GM23338 (cell line): Measurements from ENCODE around the gene BORCS8. TPM values are rescaled to one million over a fixed set of nuclear protein-coding genes. Genes with fewer than 3 reads are reported as not detected.

ENCODE experiments used
- ATAC-seq: fragments of 200-7000 bp; cut with Tn5 transposase; 3 replicates; pipeline ENCODE4 v1.9.1; 2020
- DNase-seq: peaks from one replicate; pipeline ENCODE4 v3.0.0-alpha.2; 2015; ENCODE audit warnings: low spot score
- H2AFZ ChIP-seq: fragments of 200-600 bp; sonication (generic); 2 replicates; pipeline ENCODE4 v1.8.0; 2016; ENCODE audit warnings: antibody characterized with exemption, mild to moderate bottlenecking, moderate library complexity
- H3F3A ChIP-seq: fragments of 200-600 bp; sonication (generic); replicated peaks from 2 replicates; pipeline ENCODE4 v1.8.0; 2017; ENCODE audit warnings: antibody characterized with exemption, mixed run types, low read depth
- H3K27ac ChIP-seq: fragments of 200-600 bp; sonication (generic); 2 replicates; pipeline ENCODE4 v1.6.1; 2016; ENCODE audit warnings: low read depth
- H3K27me3 ChIP-seq: fragments of 200-600 bp; sonication (generic); 2 replicates; pipeline ENCODE4 v1.8.0; 2016; ENCODE audit warnings: mild to moderate bottlenecking, mixed run types, moderate library complexity; ENCODE audit not compliant: insufficient read depth
- H3K36me3 ChIP-seq: fragments of 200-600 bp; sonication (generic); 2 replicates; pipeline ENCODE4 v1.8.0; 2016; ENCODE audit warnings: mild to moderate bottlenecking; ENCODE audit not compliant: insufficient read depth
- H3K4me1 ChIP-seq: fragments of 200-600 bp; sonication (generic); 2 replicates; pipeline ENCODE4 v1.8.0; 2016; ENCODE audit warnings: mild to moderate bottlenecking, moderate library complexity; ENCODE audit not compliant: insufficient read depth
- H3K4me2 ChIP-seq: fragments of 200-600 bp; sonication (generic); 2 replicates; pipeline ENCODE4 v1.7.1; 2017; ENCODE audit warnings: mixed run types
- H3K4me3 ChIP-seq: fragments of 200-600 bp; sonication (generic); 2 replicates; pipeline ENCODE4 v1.6.1; 2016; ENCODE audit warnings: mixed run types
- H3K79me2 ChIP-seq: fragments of 200-600 bp; sonication (generic); replicated peaks from 2 replicates; pipeline ENCODE4 v1.8.0; 2017; ENCODE audit warnings: mild to moderate bottlenecking; ENCODE audit not compliant: insufficient read depth
- H3K9me2 ChIP-seq: fragments of 200-600 bp; sonication (generic); 2 replicates; pipeline ENCODE4 v1.8.0; 2017; ENCODE audit not compliant: insufficient read depth
- H4K20me1 ChIP-seq: fragments of 200-600 bp; sonication (generic); replicated peaks from 2 replicates; pipeline ENCODE4 v1.8.0; 2017; ENCODE audit warnings: mild to moderate bottlenecking; ENCODE audit not compliant: insufficient read depth
- H3K27ac Mint-ChIP-seq: 2 replicates; pipeline ENCODE4 v1.8.0; 2020; ENCODE audit warnings: inconsistent platforms, mild to moderate bottlenecking, moderate library complexity, mixed read lengths
- H3K27me3 Mint-ChIP-seq: 3 replicates; pipeline ENCODE4 v1.8.0; 2022; ENCODE audit warnings: low read depth, mild to moderate bottlenecking, moderate library complexity, mixed read lengths, inconsistent platforms; ENCODE audit not compliant: insufficient read depth, poor library complexity
- H3K36me3 Mint-ChIP-seq: 3 replicates; pipeline ENCODE4 v1.8.0; 2021; ENCODE audit warnings: low read depth, mild to moderate bottlenecking, inconsistent platforms, moderate library complexity, mixed read lengths
- H3K4me1 Mint-ChIP-seq: 3 replicates; pipeline ENCODE4 v1.8.0; 2020; ENCODE audit warnings: mild to moderate bottlenecking, inconsistent platforms, mixed read lengths
- H3K4me3 Mint-ChIP-seq: 3 replicates; pipeline ENCODE4 v1.8.0; 2021; ENCODE audit warnings: moderate library complexity, mild to moderate bottlenecking, inconsistent platforms, mixed read lengths
- H3K9me3 Mint-ChIP-seq: 3 replicates; pipeline ENCODE4 v1.8.0; 2020; ENCODE audit warnings: moderate library complexity, mild to moderate bottlenecking, inconsistent platforms, mixed read lengths
- CREB1 ChIP-seq: fragments of 250-450 bp; sonication (Bioruptor Pico); IDR thresholded peaks from 2 replicates; pipeline ENCODE4 v1.5.0; 2020; ENCODE audit warnings: low read depth, mild to moderate bottlenecking, moderate library complexity
- CTCF ChIP-seq, 2 experiments: fragments of 200-600 bp in 1 of 2; sonication (generic) in 1 of 2; conservative IDR thresholded peaks; 2 replicates each; pipeline versions ENCODE4 v1.5.1 to v1.6.1; 2016 to 2017; ENCODE audit warnings: antibody characterized with exemption in 2 of 2, low read depth in 2 of 2, mild to moderate bottlenecking in 2 of 2, moderate library complexity in 1 of 2
- ETS1 ChIP-seq: IDR thresholded peaks from 2 replicates; pipeline ENCODE4 v1.6.1; 2016; ENCODE audit warnings: antibody characterized with exemption
- EZH2 ChIP-seq: fragments of 200-600 bp; sonication (generic); IDR thresholded peaks from one replicate; pipeline ENCODE4 v1.8.0; 2017; ENCODE audit warnings: antibody characterized with exemption, mild to moderate bottlenecking, low read depth; ENCODE audit not compliant: unreplicated experiment
- EZH2phosphoT487 ChIP-seq: fragments of 200-600 bp; sonication (generic); IDR thresholded peaks from one replicate; pipeline ENCODE4 v1.8.1; 2018; ENCODE audit warnings: antibody characterized with exemption; ENCODE audit not compliant: unreplicated experiment
- JUNB ChIP-seq: IDR thresholded peaks from one replicate; pipeline ENCODE4 v1.6.1; 2016; ENCODE audit warnings: antibody characterized with exemption; ENCODE audit not compliant: unreplicated experiment
- NANOG ChIP-seq: IDR thresholded peaks from 2 replicates; pipeline ENCODE4 v1.6.1; 2016; ENCODE audit warnings: antibody characterized with exemption, borderline replicate concordance
- POLR2AphosphoS5 ChIP-seq: IDR thresholded peaks from 2 replicates; pipeline ENCODE4 v1.6.1; 2016; ENCODE audit warnings: antibody characterized with exemption, low read depth
- REST ChIP-seq: IDR thresholded peaks from one replicate; pipeline ENCODE4 v1.6.1; 2018; ENCODE audit warnings: antibody characterized with exemption; ENCODE audit not compliant: unreplicated experiment
- STAT1 ChIP-seq: IDR thresholded peaks from one replicate; pipeline ENCODE4 v1.6.1; 2016; ENCODE audit warnings: antibody characterized with exemption; ENCODE audit not compliant: unreplicated experiment
- ZNF114 ChIP-seq: fragments of 250-450 bp; sonication (Bioruptor Pico); IDR thresholded peaks from 2 replicates; pipeline ENCODE4 v1.5.0; 2020; ENCODE audit warnings: mild to moderate bottlenecking, moderate library complexity
- ZNF331 ChIP-seq: fragments of 250-450 bp; sonication (Bioruptor Pico); IDR thresholded peaks from 2 replicates; pipeline ENCODE4 v1.5.0; 2020; ENCODE audit warnings: low read depth, mild to moderate bottlenecking, moderate library complexity
- ZNF462 ChIP-seq: fragments of 250-450 bp; sonication (Bioruptor Pico); IDR thresholded peaks from 2 replicates; pipeline ENCODE4 v1.5.0; 2020; ENCODE audit warnings: mild to moderate bottlenecking, moderate library complexity
- polyA plus RNA-seq: library from polyadenylated mRNA; unstranded; fragments of >200 nt; fragmentation: Nextera tagmentation; extraction: Ambion mirVana; gene quantifications from 2 replicates; pipeline ENCODE4 v1.2.1, GENCODE V29; 2016
- total RNA-seq: library from RNA; depleted of rRNA; stranded (reverse); fragments of >200 nt; shearing (Covaris generic); gene quantifications from 2 replicates; pipeline ENCODE4 v1.2.3, GENCODE V29; 2014

BORCS8 gene
- total and polyA plus RNA-seq, 2 experiments from 2014 or later: 15.1 to 18.8 TPM

GRCh38 chr19:19202707-19203011 is 10.7 kb upstream of the BORCS8 start:
- Mint-ChIP-seq H3K4me3 (peak overlapping the region; percentile 93), H3K27ac (0 out of 2 replicates have a peak overlapping the region, but pooled peaks have one; percentile 93)
- H2AFZ ChIP-seq: peak overlapping the region; percentile 78; the same call in 1 of the 2 replicates

More at GRCh38 chr19:19202707-19203011, 10.7 kb upstream of the BORCS8 start:
- no peak overlapping the region for H3K27ac ChIP-seq
- H3K27me3 ChIP-seq: peaks cover 37% of the 10 kb centered on the region
- peaks cover 4% of the 10 kb centered on the region; the same call in 2 of the 3 replicates for H3K9me3 Mint-ChIP-seq
- 0 out of 2 replicates have a peak, but pooled peaks cover 6% of the 10 kb centered on the region for H3K4me1 ChIP-seq
- peaks cover 34% of the 10 kb centered on the region for H3K36me3 Mint-ChIP-seq
- ATAC-seq (peak; percentile 21), DNase-seq (no peak)
- H3K4me2 ChIP-seq: peak overlapping the region; percentile 92
- TF ChIP-seq REST: no peak
- TF ChIP-seq NANOG: no peak
- TF ChIP-seq ZNF462: no peak
- no peak for TF ChIP-seq JUNB
- TF ChIP-seq CTCF (conservative IDR thresholded peaks at IDR 0.05; ENCODE audit: low read depth in 2 of 2): no peak
- no peak for TF ChIP-seq ETS1
- no peak for TF ChIP-seq STAT1
- TF ChIP-seq ZNF331: no peak
- TF ChIP-seq EZH2phosphoT487: no peak
- no peak for TF ChIP-seq EZH2
- no peak for TF ChIP-seq CREB1 (CRISPR knock-in tag)
- TF ChIP-seq POLR2AphosphoS5: no peak; the same call in 1 of the 2 replicates
- TF ChIP-seq ZNF114 (CRISPR knock-in tag): no peak
- 0 out of 2 replicates have a peak, but pooled peaks cover 9% of the 10 kb centered on the region for H3F3A ChIP-seq
- H3K36me3 ChIP-seq: no peaks in the 10 kb centered on the region
- peaks cover 11% of the 10 kb centered on the region; the same call in 2 of the 3 replicates for H3K4me1 Mint-ChIP-seq
- H3K27me3 Mint-ChIP-seq: peaks cover 55% of the 10 kb centered on the region
- H3K4me3 ChIP-seq: peak overlapping the region; percentile 96
- H3K9me2 ChIP-seq: no peaks in the 10 kb centered on the region
- no peaks in the 10 kb centered on the region for H3K79me2 ChIP-seq
- no peaks in the 10 kb centered on the region; the same call in 1 of the 2 replicates for H4K20me1 ChIP-seq
